Activated T-cell treated with anti-CD3 and anti-CD28 coated beads, Interleukin-2, amount 50 U/mL, for 4 hours (primary cell): ENCODE measurements around the gene TRAK1. TPM values are rescaled to one million over a fixed set of nuclear protein-coding genes. Genes with fewer than 3 reads are reported as not detected.

Experiments
- ATAC-seq, 2 donors: fragments of 200-7000 bp; cut with Tn5 transposase; one replicate each; pipeline ENCODE4 v1.10.0; 2021
- DNase-seq: peaks from one replicate; pipeline ENCODE4 v3.0.0-alpha.2; 2020
- H3K27me3 Mint-ChIP-seq: one replicate; pipeline ENCODE4 v1.8.0; 2021; ENCODE audit warnings: low read depth, mixed read lengths
- H3K36me3 Mint-ChIP-seq: one replicate; pipeline ENCODE4 v1.8.0; 2022; ENCODE audit warnings: mixed read lengths; ENCODE audit not compliant: insufficient read depth
- H3K4me1 Mint-ChIP-seq: one replicate; pipeline ENCODE4 v1.8.0; 2021; ENCODE audit warnings: low read depth, mixed read lengths
- H3K4me3 Mint-ChIP-seq: one replicate; pipeline ENCODE4 v1.8.0; 2021; ENCODE audit warnings: mild to moderate bottlenecking, moderate library complexity, mixed read lengths
- H3K9me3 Mint-ChIP-seq: one replicate; pipeline ENCODE4 v1.8.0; 2021; ENCODE audit warnings: mixed read lengths
- total RNA-seq, 3 donors: library from RNA; stranded (reverse); gene quantifications; one replicate each; pipeline ENCODE4 v1.2.1, GENCODE V29; 2021

The TRAK1 gene
- total RNA-seq, 3 donors from 2014 or later: 17.2 to 22.3 (median 22.2) TPM

DNA sequence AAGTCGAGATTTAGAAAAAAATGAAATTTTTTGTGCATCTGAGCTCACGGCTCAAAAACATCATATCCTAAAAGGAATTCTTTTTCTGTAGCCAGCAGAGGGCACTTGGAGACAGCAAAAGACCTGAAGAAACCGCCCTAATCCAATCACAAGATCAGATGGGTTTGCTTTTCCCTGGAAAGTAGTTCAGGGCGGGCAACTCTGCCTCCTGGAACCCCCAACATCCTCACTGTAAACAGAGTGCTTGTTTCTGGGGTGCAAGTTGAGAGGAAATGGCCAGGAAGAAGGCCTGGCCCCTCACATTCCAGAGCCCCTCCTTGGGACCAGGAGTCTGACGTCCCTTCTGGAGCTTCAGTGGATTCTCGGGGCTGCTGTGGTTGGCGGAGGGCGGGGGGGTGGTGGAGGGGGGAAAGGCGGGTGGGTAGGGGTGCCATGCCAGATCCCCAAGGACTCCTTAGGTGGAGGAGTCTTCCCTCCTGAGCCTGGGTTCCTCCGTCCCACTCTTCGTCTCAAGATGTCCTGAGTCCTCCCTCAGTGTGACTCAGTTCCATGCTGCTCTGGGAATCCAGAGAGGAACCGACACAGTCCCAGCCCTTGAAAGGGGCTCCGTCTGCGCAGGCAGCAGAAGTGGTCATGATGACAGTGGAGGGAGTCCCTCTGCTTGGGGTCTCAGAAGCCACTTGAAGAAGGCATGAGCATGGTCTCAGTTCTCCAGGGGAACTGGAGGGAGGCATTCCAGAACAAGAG is 139.0 kb downstream of the TRAK1 start:
- DNase-seq: no peak
- H3K9me3 Mint-ChIP-seq: no peaks in the 10 kb centered on the region

DNA sequence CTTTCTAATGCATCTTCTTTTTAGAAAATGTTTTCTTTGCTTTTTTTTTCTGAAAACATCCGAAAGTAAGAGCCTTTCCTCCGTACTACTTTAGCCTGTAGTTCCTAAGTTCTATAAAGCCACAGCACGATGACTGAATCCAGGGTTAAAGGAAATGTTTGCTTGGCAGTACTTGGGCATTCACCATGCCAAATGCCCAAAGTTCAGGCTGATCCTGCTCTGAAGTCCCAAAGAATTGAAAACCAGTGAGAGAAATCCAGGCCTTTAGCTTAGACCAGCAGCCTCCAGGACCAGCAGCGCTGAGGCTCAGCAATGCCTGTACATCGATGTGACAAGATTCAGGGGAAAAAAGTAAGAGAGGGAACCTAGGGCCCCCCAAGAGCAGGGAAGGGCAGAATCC is 139.7 kb downstream of the TRAK1 start:
- Mint-ChIP-seq H3K4me1 (peaks cover 2% of the 10 kb centered on the region), H3K27me3 (peaks cover 23% of the 10 kb centered on the region), H3K36me3 (no peaks in the 10 kb centered on the region), H3K9me3 (no peaks in the 10 kb centered on the region), H3K4me3 (no peak overlapping the region)
- ATAC-seq (no peak), DNase-seq (no peak)

More for the DNA sequence above, 139.0 kb downstream of the TRAK1 start:
- Mint-ChIP-seq H3K4me3 (no peak overlapping the region), H3K27me3 (peaks cover 16% of the 10 kb centered on the region), H3K36me3 (peaks cover 3% of the 10 kb centered on the region), H3K4me1 (peaks cover 2% of the 10 kb centered on the region)
- no peak for ATAC-seq

DNA sequence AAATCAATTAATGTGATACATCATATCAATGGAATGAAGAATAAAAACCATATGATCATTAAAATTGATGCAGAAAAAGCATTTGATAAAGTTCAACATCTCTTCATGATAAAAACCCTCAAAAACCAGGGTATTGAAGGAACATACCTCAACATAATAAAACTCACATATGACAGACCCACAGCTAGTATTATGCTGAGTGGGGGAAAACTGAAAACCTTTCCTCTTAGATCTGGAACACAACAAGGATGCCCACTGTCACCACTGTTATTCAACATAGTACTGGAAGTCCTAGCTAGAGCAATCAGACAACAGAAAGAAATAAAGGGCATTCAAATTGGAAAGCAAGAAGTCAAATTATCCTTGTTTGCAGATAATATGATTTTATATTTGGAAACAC is 144.4 kb downstream of the TRAK1 start:
- DNase-seq (no peak), ATAC-seq (no peak)
- H3K27me3 Mint-ChIP-seq: peaks cover 34% of the 10 kb centered on the region
- no peaks in the 10 kb centered on the region for H3K36me3 Mint-ChIP-seq
- H3K4me1 Mint-ChIP-seq: no peaks in the 10 kb centered on the region
- peaks cover 4% of the 10 kb centered on the region for H3K9me3 Mint-ChIP-seq
- no peak overlapping the region for H3K4me3 Mint-ChIP-seq

DNA sequence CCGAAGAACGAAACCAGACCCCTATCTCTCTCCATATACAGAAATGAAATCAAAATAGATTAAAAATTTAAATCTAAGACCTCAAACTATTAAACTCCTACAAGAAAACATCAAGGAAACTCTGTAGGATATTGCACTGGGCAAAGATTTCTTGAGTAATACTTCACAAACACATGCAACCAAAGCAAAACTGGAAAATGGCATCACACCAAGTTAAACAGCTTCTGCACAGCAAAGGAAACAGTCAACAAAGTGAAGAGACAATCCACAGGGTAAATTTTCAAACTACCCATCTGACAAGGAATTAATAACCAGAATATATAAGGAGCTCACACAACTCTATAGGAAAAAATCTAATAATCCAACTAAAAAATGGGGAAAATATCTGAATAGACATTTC is 145.5 kb downstream of the TRAK1 start:
- Mint-ChIP-seq H3K4me1 (no peaks in the 10 kb centered on the region), H3K9me3 (peaks cover 4% of the 10 kb centered on the region), H3K4me3 (no peak overlapping the region), H3K36me3 (no peaks in the 10 kb centered on the region), H3K27me3 (peaks cover 32% of the 10 kb centered on the region)
- DNase-seq: no peak
- ATAC-seq: no peak

- ATAC-seq (no peak), DNase-seq (no peak)
- Mint-ChIP-seq H3K4me3 (no peak overlapping the region), H3K4me1 (peaks cover 8% of the 10 kb centered on the region), H3K27me3 (peaks cover 8% of the 10 kb centered on the region), H3K36me3 (no peaks in the 10 kb centered on the region), H3K9me3 (no peaks in the 10 kb centered on the region)
These were observed 154.9 kb downstream of the TRAK1 start for GRCh38 chr3:42246091-42246490.

DNA sequence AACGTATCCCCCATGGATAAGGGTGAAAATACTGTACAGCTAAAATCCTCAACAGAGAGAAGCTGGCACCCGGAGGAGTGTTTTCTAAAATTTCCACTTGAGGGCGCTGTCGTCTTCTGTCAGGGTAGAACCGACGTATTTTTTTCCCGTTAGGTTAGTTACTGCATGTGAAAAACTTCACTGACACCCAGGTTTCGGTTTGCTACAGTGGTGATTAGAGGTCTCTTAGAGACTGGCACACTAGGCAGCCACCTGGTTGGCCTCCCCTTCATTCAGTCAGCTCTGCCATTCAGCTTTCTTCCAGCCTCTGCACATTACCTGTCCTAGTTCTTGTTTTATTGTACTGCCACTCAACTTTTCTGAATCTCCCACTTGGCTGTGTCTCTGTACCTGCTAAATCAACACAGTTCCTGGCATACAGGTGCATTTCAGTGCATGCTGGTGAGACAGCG is 156.4 kb downstream of the TRAK1 start:
- H3K36me3 Mint-ChIP-seq: no peaks in the 10 kb centered on the region
- H3K9me3 Mint-ChIP-seq: no peaks in the 10 kb centered on the region
- peak; percentile 58 for DNase-seq
- peaks cover 8% of the 10 kb centered on the region for H3K4me1 Mint-ChIP-seq
- H3K4me3 Mint-ChIP-seq: no peak overlapping the region
- peaks cover 8% of the 10 kb centered on the region for H3K27me3 Mint-ChIP-seq
- ATAC-seq: peak; percentile 71 to 80

DNA sequence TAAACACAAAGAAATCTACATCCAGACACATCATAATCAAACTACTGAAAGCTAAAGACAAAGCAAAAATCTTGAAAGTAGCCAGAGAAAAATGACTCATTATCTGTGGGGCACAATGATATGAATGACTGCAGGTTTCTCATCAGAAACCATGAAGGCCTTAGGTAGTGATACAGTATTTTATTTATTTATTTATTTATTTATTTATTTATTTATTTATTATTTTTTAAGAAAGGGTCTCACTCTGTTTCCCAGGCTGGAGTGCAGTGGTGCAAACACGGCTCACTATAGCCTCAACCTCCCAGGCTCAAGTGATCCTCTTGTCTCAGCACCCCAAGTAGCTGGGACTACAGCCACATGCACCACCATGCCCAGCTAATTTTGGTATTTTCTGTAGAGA is 159.6 kb downstream of the TRAK1 start:
- Mint-ChIP-seq H3K9me3 (no peaks in the 10 kb centered on the region), H3K27me3 (peaks cover 13% of the 10 kb centered on the region), H3K4me3 (no peak overlapping the region), H3K4me1 (peaks cover 8% of the 10 kb centered on the region), H3K36me3 (no peaks in the 10 kb centered on the region)
- no peak for ATAC-seq
- no peak for DNase-seq

DNA sequence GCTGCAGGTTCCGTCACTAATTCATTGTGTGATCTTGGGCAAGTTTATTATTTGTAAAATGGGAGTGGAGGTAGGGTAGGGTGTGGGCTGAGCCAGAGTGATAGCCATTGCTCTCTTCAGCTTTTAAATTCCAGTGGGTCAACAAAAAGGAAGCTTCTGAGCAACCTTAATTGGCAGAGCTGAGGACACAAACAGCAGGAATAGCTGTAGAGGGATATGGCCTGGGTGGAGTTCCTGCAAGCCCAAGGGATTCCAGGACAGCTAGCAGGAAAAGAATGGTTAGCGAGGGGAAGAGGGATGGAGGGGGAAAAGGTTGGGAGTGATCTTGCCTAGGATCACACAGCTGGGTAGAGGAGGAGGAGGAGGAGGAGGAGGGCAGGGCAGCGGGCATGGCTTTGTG is 163.4 kb downstream of the TRAK1 start:
- DNase-seq: no peak
- no peak for ATAC-seq
- no peak overlapping the region for H3K4me3 Mint-ChIP-seq
- peaks cover 12% of the 10 kb centered on the region for H3K27me3 Mint-ChIP-seq
- H3K36me3 Mint-ChIP-seq: no peaks in the 10 kb centered on the region
- H3K9me3 Mint-ChIP-seq: no peaks in the 10 kb centered on the region
- peaks cover 5% of the 10 kb centered on the region for H3K4me1 Mint-ChIP-seq

DNA sequence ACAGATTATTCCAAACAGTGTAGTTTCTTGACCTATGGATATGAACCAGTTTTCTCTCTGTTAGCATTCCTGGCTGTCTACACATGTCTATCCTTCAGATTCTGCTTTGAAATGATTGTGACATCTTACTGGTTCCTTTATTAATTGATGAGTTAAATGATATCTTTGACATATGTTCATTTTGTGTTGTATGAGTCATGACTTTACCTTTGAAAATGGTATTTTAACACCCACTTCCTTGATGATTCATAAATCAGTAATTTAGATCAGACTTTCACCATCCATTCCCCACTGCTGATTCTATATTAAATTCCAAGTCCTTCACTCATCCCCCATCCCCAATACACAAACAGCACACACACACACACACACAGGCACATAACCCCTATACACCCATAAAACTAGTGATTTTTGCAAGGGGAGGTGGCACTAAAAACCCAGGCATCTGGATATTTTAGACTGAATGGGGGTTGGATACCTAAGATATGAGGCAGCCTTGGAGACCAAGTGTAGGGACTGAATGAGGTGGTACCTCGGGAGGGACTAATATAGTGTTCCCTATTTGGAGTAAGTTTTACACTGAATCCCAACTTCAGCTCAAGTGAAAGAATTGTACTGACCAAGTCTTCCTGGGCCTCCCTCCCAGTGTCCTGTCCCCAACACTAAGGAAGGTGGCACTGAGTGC is 165.1 kb downstream of the TRAK1 start:
- H3K4me1 Mint-ChIP-seq: peaks cover 5% of the 10 kb centered on the region
- DNase-seq (no peak), ATAC-seq (peak; percentile 69 to 74)
- H3K36me3 Mint-ChIP-seq: no peaks in the 10 kb centered on the region
- H3K4me3 Mint-ChIP-seq: no peak overlapping the region
- peaks cover 18% of the 10 kb centered on the region for H3K27me3 Mint-ChIP-seq
- no peaks in the 10 kb centered on the region for H3K9me3 Mint-ChIP-seq

DNA sequence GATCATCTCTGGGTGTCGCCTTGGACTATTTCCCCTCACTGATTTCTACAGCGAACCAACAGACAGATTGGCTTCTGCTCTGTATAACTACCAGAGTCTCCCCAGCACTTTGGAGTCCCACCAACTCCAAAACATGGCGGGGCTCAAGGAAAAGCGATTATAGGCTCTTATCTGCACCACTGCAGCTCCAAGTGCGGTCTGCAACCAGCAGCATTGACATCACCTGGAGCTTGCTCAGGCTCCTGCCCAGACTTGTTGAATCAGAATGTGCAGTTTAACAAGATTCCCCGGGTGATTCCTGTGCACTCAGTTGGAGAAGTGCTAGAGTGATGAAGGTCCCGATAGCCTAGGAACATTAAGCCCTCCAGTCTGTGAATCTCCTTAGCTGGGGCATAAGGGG is 165.8 kb downstream of the TRAK1 start:
- Mint-ChIP-seq H3K9me3 (no peaks in the 10 kb centered on the region), H3K4me3 (no peak overlapping the region), H3K36me3 (no peaks in the 10 kb centered on the region), H3K4me1 (peaks cover 5% of the 10 kb centered on the region), H3K27me3 (peaks cover 25% of the 10 kb centered on the region)
- no peak for ATAC-seq
- no peak for DNase-seq

- H3K4me3 Mint-ChIP-seq: no peak overlapping the region
- H3K9me3 Mint-ChIP-seq: no peaks in the 10 kb centered on the region
- ATAC-seq (no peak), DNase-seq (no peak)
- H3K27me3 Mint-ChIP-seq: peaks cover 54% of the 10 kb centered on the region
- peaks cover 10% of the 10 kb centered on the region for H3K4me1 Mint-ChIP-seq
- no peaks in the 10 kb centered on the region for H3K36me3 Mint-ChIP-seq
These were observed 171.4 kb downstream of the TRAK1 start for GRCh38 chr3:42262525-42262924.

DNA sequence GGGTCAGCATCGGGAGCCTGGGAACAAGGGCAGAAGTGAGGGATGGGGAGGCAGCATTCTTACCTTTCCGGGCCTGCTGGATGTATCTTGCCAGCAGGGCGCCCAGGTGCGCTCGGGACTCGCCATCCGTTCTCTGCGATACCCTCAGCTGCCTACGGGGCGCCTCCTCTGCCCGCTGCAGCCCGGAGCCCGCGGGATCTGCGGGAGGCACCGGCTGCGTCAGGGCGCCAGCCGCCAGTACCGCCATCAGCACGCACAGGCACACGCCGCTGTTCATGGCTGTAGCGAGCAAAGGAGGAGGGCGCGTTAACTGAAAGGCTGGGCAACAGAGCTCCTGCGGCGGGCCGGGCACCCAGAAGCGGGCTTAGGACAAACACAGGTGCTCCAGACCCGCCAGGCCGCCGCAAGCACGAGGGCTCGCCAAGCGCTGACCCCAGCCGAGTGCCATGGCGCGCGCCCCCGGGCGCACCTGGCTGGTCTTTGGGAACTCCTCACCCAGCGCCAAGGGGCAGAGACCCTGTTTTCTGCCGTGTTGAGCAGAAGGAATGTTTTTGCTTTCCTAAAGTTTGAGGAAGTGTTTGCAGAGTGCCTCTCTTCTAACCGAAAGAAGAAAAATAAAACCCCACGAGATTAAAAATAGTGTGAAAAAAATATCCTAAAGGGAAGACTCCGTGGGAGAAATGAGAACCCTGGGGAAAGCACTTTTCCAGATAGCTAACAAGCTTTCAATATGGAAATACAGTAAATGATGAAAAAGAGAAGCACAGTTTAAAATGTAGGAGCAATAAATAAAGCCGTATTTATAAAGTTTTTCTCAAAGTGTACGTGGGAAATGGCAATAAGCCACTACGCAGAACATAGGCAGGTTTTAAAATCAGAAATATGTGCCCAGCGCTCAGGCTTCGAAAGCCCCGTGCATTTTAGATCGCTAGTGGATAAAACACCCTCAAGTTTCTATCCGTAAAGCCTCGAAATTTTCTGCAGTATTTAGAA is 172.5 kb downstream of the TRAK1 start:
- peaks cover 10% of the 10 kb centered on the region for H3K4me1 Mint-ChIP-seq
- H3K9me3 Mint-ChIP-seq: no peaks in the 10 kb centered on the region
- H3K36me3 Mint-ChIP-seq: no peaks in the 10 kb centered on the region
- no peak for DNase-seq
- peak; percentile 66 to 68 for ATAC-seq
- H3K4me3 Mint-ChIP-seq: peak overlapping the region; percentile 45
- H3K27me3 Mint-ChIP-seq: peaks cover 61% of the 10 kb centered on the region

GRCh38 chr3:42264399-42265058 is 173.4 kb downstream of the TRAK1 start:
- peak; percentile 54 to 71 for ATAC-seq
- Mint-ChIP-seq H3K27me3 (peaks cover 70% of the 10 kb centered on the region), H3K4me3 (peak overlapping the region; percentile 31), H3K4me1 (peaks cover 10% of the 10 kb centered on the region), H3K36me3 (no peaks in the 10 kb centered on the region), H3K9me3 (no peaks in the 10 kb centered on the region)
- DNase-seq: no peak
